HCT116 (cell line): ENCODE results near the gene COL3A1.

Experiments
- ATF3 ChIP-seq: IDR thresholded peaks from 2 replicates; pipeline ENCODE4 v1.6.1; 2012
- CEBPB ChIP-seq: IDR thresholded peaks from 2 replicates; pipeline ENCODE4 v1.6.1; 2012; ENCODE audit warnings: low read depth
- EZH2 ChIP-seq: fragments of 200-600 bp; sonication (generic); IDR thresholded peaks from 2 replicates; pipeline ENCODE4 v1.6.1; 2017; ENCODE audit warnings: antibody characterized with exemption, mixed run types
- FOSL1 ChIP-seq: IDR thresholded peaks from 2 replicates; pipeline ENCODE4 v1.6.1; 2012; ENCODE audit warnings: low read depth
- JUND ChIP-seq: IDR thresholded peaks from 2 replicates; pipeline ENCODE4 v1.6.1; 2012
- MAX ChIP-seq: IDR thresholded peaks from 2 replicates; pipeline ENCODE4 v1.6.1; 2012
- POLR2A ChIP-seq: IDR thresholded peaks from 2 replicates; pipeline ENCODE4 v1.7.0; 2011; ENCODE audit warnings: borderline replicate concordance; ENCODE audit not compliant: insufficient read depth, insufficient read length; ENCODE audit errors: extremely low read depth
- POLR2AphosphoS5 ChIP-seq: IDR thresholded peaks from 2 replicates; pipeline ENCODE4 v1.6.1; 2011; ENCODE audit warnings: mild to moderate bottlenecking, low read depth, low read length, moderate library complexity
- SRF ChIP-seq: IDR thresholded peaks from 2 replicates; pipeline ENCODE4 v1.6.1; 2012; ENCODE audit warnings: low read depth
- YY1 ChIP-seq: IDR thresholded peaks from 2 replicates; pipeline ENCODE4 v1.6.1; 2011; ENCODE audit warnings: low read length, low read depth, moderate library complexity, mild to moderate bottlenecking; ENCODE audit not compliant: insufficient replicate concordance; ENCODE audit errors: extremely low read depth
- ZNF274 ChIP-seq: fragments of 200-500 bp; sonication (Bioruptor generic); IDR thresholded peaks from 2 replicates; pipeline ENCODE4 v1.6.1; 2014; ENCODE audit warnings: mild to moderate bottlenecking, low read depth, low read length, inconsistent platforms
- TF ChIP-seq, protein P1 (sequence below), 3 experiments: fragments of 200-600 bp in 1 of 3; sonication (generic) in 1 of 3; IDR thresholded peaks in 2 of 3; conservative IDR thresholded peaks in 1 of 3; 2 replicates each; pipeline ENCODE4 v1.5.1; 2012 to 2017; ENCODE audit warnings: low read depth in 2 of 3, low read length in 2 of 3, antibody characterized with exemption in 1 of 3, borderline replicate concordance in 1 of 3, control low read depth in 1 of 3, mild to moderate bottlenecking in 1 of 3, mixed read lengths in 1 of 3, mixed run types in 1 of 3, moderate library complexity in 1 of 3; ENCODE audit not compliant: insufficient read depth in 1 of 3

DNA sequence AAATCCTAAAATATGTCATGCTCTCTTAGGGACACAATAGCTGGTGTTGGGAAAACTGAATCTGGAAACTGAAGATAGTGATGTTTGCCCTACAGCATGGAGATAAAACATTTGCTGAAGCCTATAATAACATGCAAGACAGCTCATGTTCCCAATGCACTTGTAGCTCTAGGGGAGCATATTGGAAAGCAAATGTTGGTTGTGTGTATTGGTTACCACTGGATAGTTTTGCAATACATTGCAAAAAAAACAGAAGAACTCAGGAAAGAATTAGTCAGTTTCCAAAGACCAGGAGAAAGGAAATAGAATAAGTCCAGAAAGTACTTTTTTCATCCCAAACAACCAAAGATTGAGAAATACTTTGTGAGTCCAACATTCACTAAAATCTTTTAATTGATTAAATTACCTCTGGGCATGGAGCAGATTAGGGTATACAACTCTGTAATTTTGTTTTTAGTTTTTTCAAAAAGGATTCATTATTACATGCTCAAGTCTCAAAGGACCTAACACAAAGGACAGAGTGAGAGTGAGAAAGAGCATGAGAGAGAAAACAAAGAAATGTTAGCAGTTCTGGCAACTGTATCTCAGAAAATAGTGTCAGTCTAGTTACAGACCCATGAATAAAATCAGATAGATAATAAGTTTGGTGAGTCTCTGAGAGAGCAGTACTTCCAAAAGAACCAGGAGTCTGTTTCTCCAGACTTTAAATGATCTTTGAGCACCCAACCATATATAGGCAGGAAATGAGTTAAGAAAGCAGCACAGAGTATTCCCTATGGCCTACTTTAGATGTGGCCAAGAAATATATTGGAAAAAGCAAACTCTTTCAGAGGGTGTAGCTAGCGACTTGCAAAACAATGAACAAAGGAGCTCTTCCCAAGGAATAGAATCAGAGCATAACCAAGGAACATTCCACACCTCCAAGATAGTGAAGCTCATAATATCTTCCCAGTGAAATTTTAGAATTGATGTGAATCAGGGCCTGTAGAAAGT, 36.6 kb upstream of the COL3A1 start:
- TF ChIP-seq, protein P1, sequence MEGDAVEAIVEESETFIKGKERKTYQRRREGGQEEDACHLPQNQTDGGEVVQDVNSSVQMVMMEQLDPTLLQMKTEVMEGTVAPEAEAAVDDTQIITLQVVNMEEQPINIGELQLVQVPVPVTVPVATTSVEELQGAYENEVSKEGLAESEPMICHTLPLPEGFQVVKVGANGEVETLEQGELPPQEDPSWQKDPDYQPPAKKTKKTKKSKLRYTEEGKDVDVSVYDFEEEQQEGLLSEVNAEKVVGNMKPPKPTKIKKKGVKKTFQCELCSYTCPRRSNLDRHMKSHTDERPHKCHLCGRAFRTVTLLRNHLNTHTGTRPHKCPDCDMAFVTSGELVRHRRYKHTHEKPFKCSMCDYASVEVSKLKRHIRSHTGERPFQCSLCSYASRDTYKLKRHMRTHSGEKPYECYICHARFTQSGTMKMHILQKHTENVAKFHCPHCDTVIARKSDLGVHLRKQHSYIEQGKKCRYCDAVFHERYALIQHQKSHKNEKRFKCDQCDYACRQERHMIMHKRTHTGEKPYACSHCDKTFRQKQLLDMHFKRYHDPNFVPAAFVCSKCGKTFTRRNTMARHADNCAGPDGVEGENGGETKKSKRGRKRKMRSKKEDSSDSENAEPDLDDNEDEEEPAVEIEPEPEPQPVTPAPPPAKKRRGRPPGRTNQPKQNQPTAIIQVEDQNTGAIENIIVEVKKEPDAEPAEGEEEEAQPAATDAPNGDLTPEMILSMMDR (IDR thresholded peaks at IDR 0.05 in 2 of 3, conservative IDR thresholded peaks at IDR 0.05 in 1 of 3; ENCODE audit: borderline replicate concordance in 1 of 3, insufficient read depth in 1 of 3, low read depth in 2 of 3, low read length in 2 of 3): no peak
- TF ChIP-seq POLR2A (no peak), POLR2AphosphoS5 (no peak), ZNF274 (no peak), MAX (no peak), JUND (no peak), EZH2 (no peak), SRF (no peak), YY1 (no peak), FOSL1 (no peak), ATF3 (no peak), CEBPB (no peak)
